Suprapubic skin (tissue), 4 donors: ENCODE data around the gene CEMIP2. TPM values are rescaled to one million over a fixed set of nuclear protein-coding genes. Genes with fewer than 3 reads are reported as not detected.
A peak's percentile ranks its signal among the peaks of the same experiment; 100 is the strongest.

ENCODE experiments used
- DNase-seq, 2 donors: peaks; one replicate each; pipeline ENCODE4 v3.0.0-alpha.2; 2019; ENCODE audit warnings: low spot score in 2 of 2
- H3K27ac ChIP-seq: fragments of 200-600 bp; sonication (generic); one replicate; pipeline ENCODE4 v1.5.1; 2019
- H3K27me3 ChIP-seq: fragments of 200-600 bp; sonication (generic); one replicate; pipeline ENCODE4 v1.5.1; 2019
- H3K36me3 ChIP-seq: fragments of 200-600 bp; sonication (generic); one replicate; pipeline ENCODE4 v1.5.1; 2019
- H3K4me1 ChIP-seq: fragments of 200-600 bp; sonication (generic); one replicate; pipeline ENCODE4 v1.5.1; 2019
- H3K4me3 ChIP-seq: fragments of 200-600 bp; sonication (generic); one replicate; pipeline ENCODE4 v1.5.1; 2019; ENCODE audit warnings: mild to moderate bottlenecking
- H3K9me3 ChIP-seq: fragments of 200-600 bp; sonication (generic); one replicate; pipeline ENCODE4 v1.5.1; 2019
- CTCF ChIP-seq, 2 donors: fragments of 200-600 bp in 1 of 2; fragments of 450-650 bp in 1 of 2; sonication (generic) in 1 of 2; IDR thresholded peaks; one replicate each; pipeline ENCODE4 v1.5.1; 2016 to 2019; ENCODE audit warnings: antibody characterized with exemption in 2 of 2, mild to moderate bottlenecking in 1 of 2, moderate library complexity in 1 of 2
- EP300 ChIP-seq: sonication (generic); formaldehyde crosslinking; IDR thresholded peaks from one replicate; pipeline ENCODE4 v1.6.1; 2017; ENCODE audit warnings: antibody characterized with exemption
- POLR2A ChIP-seq, 2 donors: fragments of 450-650 bp; IDR thresholded peaks; one replicate each; pipeline ENCODE4 v1.6.1; 2017; ENCODE audit warnings: antibody characterized with exemption in 2 of 2, mild to moderate bottlenecking in 2 of 2, moderate library complexity in 2 of 2
- POLR2AphosphoS5 ChIP-seq, 3 donors: sonication (generic); formaldehyde crosslinking; IDR thresholded peaks; one replicate each; pipeline ENCODE4 v1.6.1; 2017; ENCODE audit warnings: antibody characterized with exemption in 3 of 3
- WGBS: methylation state at CpG from one replicate; pipeline ENCODE4 v1.1.5; 2018; 5-methylcytosine and 5-hydroxymethylcytosine counted together
- total RNA-seq, 4 donors: library from RNA; depleted of rRNA; stranded (reverse); fragments of >200 nt; gene quantifications; one replicate each; pipeline ENCODE4 v1.1.0, GENCODE V29; 2016

The CEMIP2 gene
- total RNA-seq, 4 donors from 2014 or later, result 48.9 to 76.2 (median 66.1) TPM

GRCh38 chr9:71681104-71681707 lies 87.1 kb downstream of the CEMIP2 start:
- no peaks in the 10 kb centered on the region for H3K27me3 ChIP-seq
- DNase-seq, result no peak
- H3K36me3 ChIP-seq, result peaks cover 4% of the 10 kb centered on the region
- TF ChIP-seq POLR2A (IDR thresholded peaks at IDR 0.05) (no peak), CTCF (IDR thresholded peaks at IDR 0.05) (no peak), POLR2AphosphoS5 (IDR thresholded peaks at IDR 0.05) (no peak), EP300 (no peak)
- H3K4me1 ChIP-seq, result peaks cover 24% of the 10 kb centered on the region
- no peak overlapping the region for H3K4me3 ChIP-seq
- no peaks in the 10 kb centered on the region for H3K9me3 ChIP-seq
- H3K27ac ChIP-seq, result peak overlapping the region; percentile 24
- WGBS, result 78% methylated on average over 1 of the region's 1 CpG

GRCh38 chr9:71680189-71680980 lies 87.9 kb downstream of the CEMIP2 start:
- H3K36me3 ChIP-seq, result no peaks in the 10 kb centered on the region
- H3K4me1 ChIP-seq, result peaks cover 24% of the 10 kb centered on the region
- H3K9me3 ChIP-seq, result no peaks in the 10 kb centered on the region
- no peak for TF ChIP-seq EP300
- no peak for TF ChIP-seq CTCF (IDR thresholded peaks at IDR 0.05)
- TF ChIP-seq POLR2A (IDR thresholded peaks at IDR 0.05), result no peak
- no peak for TF ChIP-seq POLR2AphosphoS5 (IDR thresholded peaks at IDR 0.05)
- no peak overlapping the region for H3K4me3 ChIP-seq
- no peak for DNase-seq
- 42% methylated on average over 5 of the region's 5 CpGs for WGBS
- H3K27ac ChIP-seq, result no peak overlapping the region
- no peaks in the 10 kb centered on the region for H3K27me3 ChIP-seq

GRCh38 chr9:71678999-71679398 lies 89.3 kb downstream of the CEMIP2 start:
- Histone ChIP-seq H3K4me3 (no peak overlapping the region), H3K36me3 (no peaks in the 10 kb centered on the region), H3K9me3 (no peaks in the 10 kb centered on the region), H3K4me1 (peaks cover 24% of the 10 kb centered on the region), H3K27ac (no peak overlapping the region), H3K27me3 (no peaks in the 10 kb centered on the region)
- TF ChIP-seq EP300 (no peak), POLR2AphosphoS5 (IDR thresholded peaks at IDR 0.05) (no peak), CTCF (IDR thresholded peaks at IDR 0.05) (no peak), POLR2A (IDR thresholded peaks at IDR 0.05) (no peak)
- no peak for DNase-seq
- 47% methylated on average over 3 of the region's 3 CpGs for WGBS

GRCh38 chr9:71677209-71677608 lies 91.1 kb downstream of the CEMIP2 start:
- Histone ChIP-seq H3K27me3 (no peaks in the 10 kb centered on the region), H3K36me3 (no peaks in the 10 kb centered on the region), H3K4me1 (peaks cover 24% of the 10 kb centered on the region), H3K27ac (peak overlapping the region; percentile 56), H3K9me3 (no peaks in the 10 kb centered on the region), H3K4me3 (no peak overlapping the region)
- 92% methylated on average over 1 of the region's 1 CpG for WGBS
- DNase-seq, result no peak
- TF ChIP-seq EP300 (no peak), CTCF (IDR thresholded peaks at IDR 0.05) (no peak), POLR2A (IDR thresholded peaks at IDR 0.05) (no peak), POLR2AphosphoS5 (IDR thresholded peaks at IDR 0.05) (no peak)

- no peaks in the 10 kb centered on the region for H3K36me3 ChIP-seq
- peaks cover 19% of the 10 kb centered on the region for H3K4me1 ChIP-seq
- H3K27me3 ChIP-seq, result no peaks in the 10 kb centered on the region
- H3K4me3 ChIP-seq, result no peak overlapping the region
- no peak for TF ChIP-seq CTCF (IDR thresholded peaks at IDR 0.05)
- no peak for TF ChIP-seq POLR2A (IDR thresholded peaks at IDR 0.05)
- TF ChIP-seq EP300, result no peak
- no peak for TF ChIP-seq POLR2AphosphoS5 (IDR thresholded peaks at IDR 0.05)
- H3K9me3 ChIP-seq, result no peaks in the 10 kb centered on the region
- H3K27ac ChIP-seq, result no peak overlapping the region
- no peak for DNase-seq
These were observed 91.9 kb downstream of the CEMIP2 start for GRCh38 chr9:71676460-71676859.
